CD8-positive, alpha-beta memory T cell (primary cell): ENCODE data around the gene UTS2B. TPM values are rescaled to one million over a fixed set of nuclear protein-coding genes. Genes with fewer than 3 reads are reported as not detected.

ENCODE experiments used
- polyA plus RNA-seq: library from polyadenylated mRNA; unstranded; fragments of 300-500 nt; fragmentation: Illumina TruSeq; gene quantifications from one replicate; pipeline ENCODE4 v1.2.3, GENCODE V29; 2021
- total RNA-seq, 2 experiments: library from RNA; stranded (reverse); gene quantifications; one replicate each; pipeline ENCODE4 v1.2.3, GENCODE V29; 2021

UTS2B gene
- total and polyA plus RNA-seq, 3 experiments from 2014 or later = not detected

Other genes starting within 250 kb of the UTS2B start
- not detected for gene OSTN, start 131.3 kb downstream of the UTS2B start, total RNA-seq
- not detected for gene OSTN, start 131.3 kb downstream of the UTS2B start, polyA plus RNA-seq
- gene CCDC50, start 1.1 kb downstream of the UTS2B start, total RNA-seq = 10 to 100 TPM; 11.9 to 13.0 TPM
- gene CCDC50, start 1.1 kb downstream of the UTS2B start, polyA plus RNA-seq = 7.9 TPM
- gene PYDC2, start 130.6 kb upstream of the UTS2B start, total RNA-seq = not detected
- not detected for gene PYDC2, start 130.6 kb upstream of the UTS2B start, polyA plus RNA-seq